ENCODE results near the gene TMCC1.

DNA sequence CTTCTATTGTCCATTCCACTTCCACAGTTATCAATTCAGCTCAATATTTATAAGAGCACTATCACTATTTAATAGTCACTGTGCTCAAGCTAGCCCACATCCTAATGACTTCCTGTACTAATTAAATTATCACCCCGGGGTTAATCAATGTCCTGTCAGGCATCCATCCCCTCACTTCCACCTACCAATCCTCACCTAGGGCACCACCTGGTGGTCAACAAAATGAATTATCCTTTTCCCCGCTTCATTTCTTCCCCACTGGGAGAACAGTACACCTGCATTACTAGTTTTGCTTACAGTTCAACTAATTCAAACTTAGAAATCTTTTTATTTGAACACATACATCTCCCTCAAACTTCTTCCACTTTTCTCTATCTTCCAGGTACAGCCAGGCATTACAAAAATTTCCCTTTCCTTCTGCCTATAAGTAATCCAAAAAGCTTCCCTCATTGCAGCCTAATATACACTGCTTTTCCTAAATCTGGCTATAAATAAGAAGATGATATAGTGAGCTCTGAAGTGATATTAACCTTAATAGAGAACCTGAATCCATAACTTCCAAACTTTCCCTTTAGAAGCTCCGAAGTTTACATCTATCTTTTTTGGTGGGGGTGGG lies 68.5 kb downstream of the TMCC1 start:
- TF ChIP-seq POLR2A (IDR thresholded peaks at IDR 0.05; ENCODE audit: low read length): no peak
- no peak for TF ChIP-seq GATA1 (IDR thresholded peaks at IDR 0.05; ENCODE audit: low read depth, low read length)
